LoVo (cell line): ENCODE data around the gene DRICH1.
"Not testable (repeated sequence)": the region's sequence is repeated elsewhere in the genome, so short reads cannot be mapped to it uniquely, and the experiment has no call there.

Experiments used
- DNase-seq: peaks from one replicate; pipeline ENCODE4 v3.0.0-alpha.2; 2016; ENCODE audit warnings: low spot score

DRICH1 gene

GRCh38 chr22:23566705-23567475 lies 65.2 kb downstream of the DRICH1 start:
- no peak for DNase-seq

DNA sequence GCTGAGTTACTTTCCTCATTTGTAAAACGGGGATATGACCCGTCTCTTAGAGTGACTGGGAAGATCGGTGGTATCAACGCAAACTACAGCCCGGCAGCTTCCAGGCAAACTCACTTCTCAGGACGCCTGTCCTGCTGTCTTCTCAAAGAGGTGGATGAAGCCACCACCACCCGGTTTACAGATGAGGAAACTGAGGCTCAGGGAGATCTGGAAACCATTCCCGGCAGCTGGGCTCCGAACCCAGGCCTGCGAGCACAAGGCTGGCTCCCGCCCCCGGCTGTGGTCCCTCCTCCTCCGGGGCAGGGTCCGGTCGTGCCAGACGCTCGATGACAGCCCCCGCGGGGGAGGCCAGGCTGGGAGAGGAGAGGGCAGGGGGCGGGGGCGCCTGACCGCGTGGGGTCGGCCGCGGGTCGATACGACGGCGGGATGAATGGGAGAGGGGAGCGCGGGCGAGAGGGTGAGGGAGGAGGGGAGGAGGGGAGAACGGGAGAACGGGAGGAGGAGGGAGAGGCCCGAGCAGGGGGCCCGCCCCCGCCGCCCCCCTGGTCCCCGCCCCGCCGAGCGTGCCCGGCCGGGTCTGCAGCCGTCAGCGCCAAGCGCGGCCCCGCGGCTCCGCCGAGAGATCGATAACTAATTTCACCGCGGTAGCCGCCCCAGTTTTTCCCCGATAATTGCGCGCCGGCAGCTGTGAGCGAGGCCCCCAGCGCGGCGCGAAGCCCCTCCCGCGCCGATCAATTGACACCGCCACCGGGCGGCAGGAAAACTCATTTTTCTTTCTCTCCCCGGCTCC lies 66.0 kb downstream of the DRICH1 start:
- no peak for DNase-seq

DNA sequence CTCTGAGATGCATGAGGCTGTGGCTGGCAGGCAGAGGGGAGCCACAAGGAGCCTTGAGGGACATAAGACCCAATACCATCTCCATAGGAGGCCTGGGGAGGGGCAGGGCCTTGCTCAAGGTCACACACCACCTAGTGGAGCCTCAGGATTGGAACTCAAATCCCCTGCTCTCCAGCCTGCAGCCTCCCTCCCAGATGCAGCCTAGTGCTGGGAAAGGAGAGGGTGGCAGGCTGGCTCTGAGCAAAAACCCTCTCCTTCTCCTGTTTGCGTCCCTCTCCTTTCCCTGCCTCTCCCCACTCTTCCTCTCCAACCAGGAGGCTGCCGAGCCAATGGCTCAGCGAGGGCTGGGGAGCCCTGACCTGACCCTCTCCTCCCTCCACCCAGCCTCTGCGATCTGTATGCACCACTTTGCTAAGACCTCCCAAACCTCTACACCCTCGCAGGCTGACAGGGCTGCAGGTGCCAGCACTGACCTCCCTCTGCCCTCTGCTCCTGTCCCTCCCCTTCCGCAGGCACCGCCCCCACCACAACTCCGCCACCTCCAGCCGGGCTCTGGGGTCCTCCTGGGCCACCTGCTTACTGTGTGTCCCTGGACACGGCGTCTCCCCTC lies 66.7 kb downstream of the DRICH1 start:
- DNase-seq, result no peak

GRCh38 chr22:23564276-23564675 lies 67.8 kb downstream of the DRICH1 start:
- DNase-seq, result no peak

- DNase-seq, result no peak
Observed at GRCh38 chr22:23563111-23563510, 69.0 kb downstream of the DRICH1 start.

DNA sequence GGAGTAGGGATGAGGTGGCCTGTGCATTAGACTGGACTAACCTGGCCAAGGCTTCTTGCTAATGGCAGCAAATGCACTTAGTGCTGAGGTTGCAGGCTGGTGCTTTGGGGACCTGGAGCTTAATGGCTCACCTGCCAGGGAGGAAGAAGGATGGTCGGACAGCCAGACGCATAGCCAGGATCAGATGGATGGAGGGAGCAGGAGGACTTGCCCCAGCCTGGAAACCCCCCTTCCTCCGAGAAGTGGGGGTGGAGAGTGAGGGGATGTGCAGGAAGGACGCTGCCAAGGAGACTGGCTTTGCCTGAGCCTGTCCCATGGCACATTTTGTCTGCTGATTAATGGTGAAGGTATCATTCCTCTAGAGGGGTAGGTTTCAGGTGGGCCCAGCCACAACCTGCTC lies 69.9 kb downstream of the DRICH1 start:
- no peak for DNase-seq

- DNase-seq, result not testable (repeated sequence)
Observed at GRCh38 chr22:23561025-23561510, 71.1 kb downstream of the DRICH1 start.

DNA sequence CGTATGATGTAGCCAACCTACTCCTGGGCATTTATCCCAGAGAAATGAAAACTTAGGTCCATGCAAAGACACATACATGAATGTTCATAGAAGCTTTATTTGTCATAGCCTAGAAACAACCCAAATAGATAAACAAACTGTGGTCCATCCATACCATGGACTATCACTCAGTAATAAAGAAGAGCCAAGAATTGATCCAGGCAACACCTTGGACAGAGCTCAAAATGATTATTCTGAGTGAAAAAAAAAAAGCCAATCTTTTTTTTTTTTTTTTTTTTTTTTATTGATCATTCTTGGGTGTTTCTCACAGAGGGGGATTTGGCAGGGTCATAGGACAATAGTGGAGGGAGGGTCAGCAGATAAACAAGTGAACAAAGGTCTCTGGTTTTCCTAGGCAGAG lies 71.9 kb downstream of the DRICH1 start:
- DNase-seq, result not testable (repeated sequence)
